H1 (cell line): ENCODE measurements around the gene KNOP1. TPM values are rescaled to one million over a fixed set of nuclear protein-coding genes. Genes with fewer than 3 reads are reported as not detected.

Source experiments
- CTCF ChIA-PET: fragments of 300-600 bp; sonication (Branson Sonifier 250); formaldehyde crosslinking; loops from one replicate; lab custom pipeline; 2021; ENCODE audit not compliant: partially characterized antibody; lab: Charles Lee
- POLR2A ChIA-PET: fragments of 300-600 bp; sonication (Branson Sonifier 250); formaldehyde crosslinking; loops from one replicate; lab custom pipeline; 2021; ENCODE audit warnings: inconsistent platforms; ENCODE audit not compliant: partially characterized antibody; lab: Charles Lee
- DNase-seq, 2 experiments: peaks; one replicate each; pipeline versions ENCODE4 v3.0.0 to v3.0.0-alpha.2; 2010 to 2022; ENCODE audit warnings: low spot score in 2 of 2, low read depth in 1 of 2, mixed read lengths in 1 of 2
- FAIRE-seq: peaks from 2 replicates; lab custom pipeline; 2011; peaks lifted over from hg19 to GRCh38; lab: Jason Lieb, UNC
- H2AFZ ChIP-seq: 2 replicates; pipeline ENCODE4 v1.8.1; 2012; ENCODE audit warnings: low read length, inconsistent platforms
- H2AK5ac ChIP-seq: 2 replicates; pipeline ENCODE4 v1.6.1; 2013; ENCODE audit warnings: low read depth, low read length
- H2BK120ac ChIP-seq: replicated peaks from 2 replicates; pipeline ENCODE3; 2013; ENCODE audit warnings: low read depth, low read length, inconsistent platforms
- H2BK12ac ChIP-seq: 2 replicates; pipeline ENCODE4 v1.6.1; 2013; ENCODE audit warnings: low read depth, low read length
- H2BK15ac ChIP-seq: 2 replicates; pipeline ENCODE4 v1.6.1; 2013; ENCODE audit warnings: low read length
- H2BK20ac ChIP-seq: 2 replicates; pipeline ENCODE4 v1.6.1; 2013; ENCODE audit warnings: low read length
- H2BK5ac ChIP-seq: 2 replicates; pipeline ENCODE4 v1.6.1; 2013; ENCODE audit warnings: low read depth, low read length
- H3K14ac ChIP-seq: 2 replicates; pipeline ENCODE4 v1.6.1; 2013; ENCODE audit warnings: inconsistent platforms; ENCODE audit not compliant: insufficient read length
- H3K18ac ChIP-seq: 2 replicates; pipeline ENCODE4 v1.6.1; 2013; ENCODE audit warnings: low read length; ENCODE audit errors: extremely low read depth
- H3K23ac ChIP-seq: 2 replicates; pipeline ENCODE4 v1.6.1; 2013; ENCODE audit warnings: inconsistent platforms; ENCODE audit not compliant: insufficient read length
- H3K23me2 ChIP-seq: 2 replicates; pipeline ENCODE4 v1.6.1; 2013; ENCODE audit warnings: low read depth, low read length
- H3K27ac ChIP-seq: 2 replicates; pipeline ENCODE4 v1.6.1; 2011; ENCODE audit warnings: low read depth, low read length, inconsistent platforms
- H3K27me3 ChIP-seq, 4 experiments: replicated peaks in 1 of 4; 1 replicate in 1 of 4; 2 replicates in 3 of 4; pipeline versions ENCODE4 v1.6.1 to v1.8.1; 2011 to 2013; ENCODE audit warnings: low read length in 3 of 4, mild to moderate bottlenecking in 3 of 4, inconsistent platforms in 2 of 4, mixed read lengths in 2 of 4, moderate library complexity in 1 of 4; ENCODE audit not compliant: control insufficient read depth in 3 of 4, insufficient read depth in 3 of 4; ENCODE audit errors: extremely low read depth in 1 of 4
- H3K36me3 ChIP-seq, 4 experiments: 2 replicates each; pipeline versions ENCODE4 v1.6.1 to v1.8.1; 2011 to 2013; ENCODE audit warnings: mild to moderate bottlenecking in 4 of 4, low read length in 3 of 4, moderate library complexity in 2 of 4, control low read depth in 1 of 4, inconsistent platforms in 1 of 4; ENCODE audit not compliant: insufficient read depth in 4 of 4, control insufficient read depth in 2 of 4
- H3K4ac ChIP-seq: replicated peaks from 2 replicates; pipeline ENCODE3; 2013; ENCODE audit warnings: low read length, low read depth, mixed read lengths, inconsistent platforms; ENCODE audit not compliant: insufficient read length
- H3K4me1 ChIP-seq, 4 experiments: replicated peaks in 1 of 4; 1 replicate in 1 of 4; 2 replicates in 3 of 4; pipeline versions ENCODE4 v1.6.1 to v1.8.1; 2011 to 2013; ENCODE audit warnings: low read length in 3 of 4, inconsistent platforms in 2 of 4, mixed read lengths in 1 of 4; ENCODE audit not compliant: insufficient read depth in 4 of 4, control insufficient read depth in 3 of 4
- H3K4me2 ChIP-seq, 2 experiments: 2 replicates each; pipeline versions ENCODE4 v1.6.1 to v1.8.1; 2011 to 2013; ENCODE audit warnings: low read depth in 2 of 2, low read length in 2 of 2, control low read depth in 1 of 2, inconsistent platforms in 1 of 2, mild to moderate bottlenecking in 1 of 2; ENCODE audit not compliant: insufficient read depth in 1 of 2
- H3K4me3 ChIP-seq, 4 experiments: fragments of 200-600, 300-600 bp in 1 of 4; sonication (generic), shearing (Covaris generic), sonication (Bioruptor Twin) in 1 of 4; 2 replicates each; pipeline versions ENCODE4 v1.5.1 to v1.8.1; 2011 to 2016; ENCODE audit warnings: low read length in 4 of 4, low read depth in 3 of 4, control low read depth in 2 of 4, inconsistent platforms in 2 of 4, mild to moderate bottlenecking in 2 of 4, mixed read lengths in 1 of 4, moderate library complexity in 1 of 4; ENCODE audit not compliant: insufficient read depth in 2 of 4; ENCODE audit errors: extremely low read depth in 1 of 4
- H3K56ac ChIP-seq: replicated peaks from 2 replicates; pipeline ENCODE3; 2013; ENCODE audit warnings: low read depth, mild to moderate bottlenecking, mixed read lengths, low read length, inconsistent platforms; ENCODE audit not compliant: insufficient read length
- H3K79me1 ChIP-seq: 2 replicates; pipeline ENCODE4 v1.6.1; 2013; ENCODE audit warnings: low read depth, low read length, control low read depth
- H3K79me2 ChIP-seq, 2 experiments: 2 replicates each; pipeline versions ENCODE4 v1.6.1 to v1.8.1; 2012 to 2013; ENCODE audit warnings: low read length in 2 of 2, mild to moderate bottlenecking in 2 of 2, inconsistent platforms in 1 of 2; ENCODE audit not compliant: insufficient read depth in 2 of 2, control insufficient read depth in 1 of 2
- H3K9ac ChIP-seq, 4 experiments: replicated peaks in 1 of 4; 1 replicate in 1 of 4; 2 replicates in 3 of 4; pipeline versions ENCODE4 v1.6.1 to v1.8.1; 2011 to 2013; ENCODE audit warnings: low read depth in 3 of 4, low read length in 3 of 4, control low read depth in 2 of 4, mild to moderate bottlenecking in 2 of 4, moderate library complexity in 2 of 4, inconsistent platforms in 1 of 4; ENCODE audit errors: extremely low read depth in 1 of 4
- H3K9me3 ChIP-seq, 2 experiments: 2 replicates each; pipeline versions ENCODE4 v1.6.1 to v1.8.1; 2012 to 2013; ENCODE audit warnings: mild to moderate bottlenecking in 2 of 2, moderate library complexity in 2 of 2, control low read depth in 1 of 2, inconsistent platforms in 1 of 2, low read depth in 1 of 2, low read length in 1 of 2, mixed read lengths in 1 of 2; ENCODE audit not compliant: insufficient read depth in 2 of 2
- H4K20me1 ChIP-seq, 2 experiments: replicated peaks in 1 of 2; 2 replicates each; pipeline versions ENCODE3 to v1.8.1; 2011 to 2013; ENCODE audit warnings: inconsistent platforms in 2 of 2, low read length in 2 of 2, mild to moderate bottlenecking in 1 of 2; ENCODE audit not compliant: insufficient read depth in 2 of 2, control insufficient read depth in 1 of 2
- H4K5ac ChIP-seq: 2 replicates; pipeline ENCODE4 v1.6.1; 2013; ENCODE audit warnings: low read length, low read depth, mixed read lengths, inconsistent platforms; ENCODE audit not compliant: insufficient read length
- H4K8ac ChIP-seq: 2 replicates; pipeline ENCODE4 v1.8.0; 2013; ENCODE audit warnings: mild to moderate bottlenecking, moderate library complexity, low read length, inconsistent platforms; ENCODE audit not compliant: insufficient read depth; ENCODE audit errors: extremely low read depth
- H4K91ac ChIP-seq: replicated peaks from 2 replicates; pipeline ENCODE3; 2013; ENCODE audit warnings: low read length, mixed read lengths, inconsistent platforms; ENCODE audit not compliant: insufficient read length
- BRCA1 ChIP-seq: IDR thresholded peaks from 2 replicates; pipeline ENCODE4 v1.6.1; 2012; ENCODE audit warnings: low read depth, low read length, improper control_type of control experiment
- CHD1 ChIP-seq: IDR thresholded peaks from 2 replicates; pipeline ENCODE4 v1.6.1; 2012; ENCODE audit warnings: low read depth, low read length, improper control_type of control experiment
- CREB1 ChIP-seq: IDR thresholded peaks from 2 replicates; pipeline ENCODE4 v1.6.1; 2012; ENCODE audit warnings: inconsistent platforms
- KDM1A ChIP-seq: fragments of 200-600, 300-600 bp; sonication (generic); IDR thresholded peaks from 2 replicates; pipeline ENCODE4 v1.7.1; 2016; ENCODE audit warnings: mild to moderate bottlenecking, low read length, borderline replicate concordance
- NANOG ChIP-seq: IDR thresholded peaks from 2 replicates; pipeline ENCODE4 v1.6.1; 2011; ENCODE audit warnings: low read length, low read depth, mild to moderate bottlenecking, inconsistent platforms; ENCODE audit not compliant: insufficient read depth, poor library complexity, severe bottlenecking
- NRF1 ChIP-seq: IDR thresholded peaks from 2 replicates; pipeline ENCODE4 v1.6.1; 2011; ENCODE audit warnings: mild to moderate bottlenecking, low read depth, low read length, improper control_type of control experiment
- POLR2A ChIP-seq, 2 experiments: IDR thresholded peaks; 1 replicate in 1 of 2; 2 replicates in 1 of 2; pipeline ENCODE4 v1.6.1; 2011; ENCODE audit warnings: low read depth in 2 of 2, low read length in 2 of 2, mild to moderate bottlenecking in 2 of 2; ENCODE audit errors: control extremely low read depth in 1 of 2
- RBBP5 ChIP-seq: IDR thresholded peaks from 2 replicates; pipeline ENCODE4 v1.7.1; 2012; ENCODE audit warnings: low read depth, mild to moderate bottlenecking, inconsistent platforms, low read length, moderate library complexity, borderline replicate concordance
- RFX5 ChIP-seq: IDR thresholded peaks from 2 replicates; pipeline ENCODE4 v1.6.1; 2011; ENCODE audit warnings: low read depth, low read length, improper control_type of control experiment, borderline replicate concordance
- SP4 ChIP-seq: IDR thresholded peaks from 2 replicates; pipeline ENCODE4 v1.6.1; 2012; ENCODE audit warnings: low read length, inconsistent platforms
- SRF ChIP-seq: IDR thresholded peaks from 2 replicates; pipeline ENCODE4 v1.6.1; 2011; ENCODE audit warnings: mild to moderate bottlenecking, low read depth, low read length, moderate library complexity
- TBP ChIP-seq: IDR thresholded peaks from 2 replicates; pipeline ENCODE4 v1.6.1; 2011; ENCODE audit warnings: low read depth, low read length, improper control_type of control experiment
- TEAD4 ChIP-seq: IDR thresholded peaks from 2 replicates; pipeline ENCODE4 v1.6.1; 2012; ENCODE audit warnings: low read depth, low read length, inconsistent platforms, mixed read lengths
- WGBS, 2 experiments: shearing (Covaris generic) in 1 of 2; methylation state at CpG; one replicate each; pipeline versions ENCODE4 v1.1.6 to v1.1.7; 2013 to 2015; ENCODE audit warnings: low lambda C conversion rate in 2 of 2, mixed read lengths in 2 of 2, inconsistent platforms in 1 of 2, low coverage in 1 of 2, missing lambda C conversion rate in 1 of 2; ENCODE audit not compliant: insufficient replicate concordance in 2 of 2, insufficient coverage in 1 of 2, insufficient read length in 1 of 2; ENCODE audit errors: extremely low coverage in 1 of 2, missing lambda C conversion rate in 1 of 2; 5-methylcytosine and 5-hydroxymethylcytosine counted together
- polyA plus RNA-seq, 7 experiments: library from polyadenylated mRNA; depleted of rRNA in 3 of 7; stranded (reverse) in 5 of 7; unstranded in 2 of 7; fragments of >200 nt in 5 of 7; fragments of 200-250 nt in 2 of 7; gene quantifications; 1 replicate in 5 of 7; 2 replicates in 1 of 7; 4 replicates in 1 of 7; pipeline versions ENCODE4 v1.2.1 to v1.2.3, GENCODE V29; 2011 to 2013; ENCODE audit warnings: missing spikeins in 2 of 7, mixed read lengths in 2 of 7
- total RNA-seq: library from RNA; stranded (reverse); fragmentation: NEBNext Ultra II Directional; extraction: Animal tissue kit (Norgen Biotek cat#: 25700); gene quantifications from 2 replicates; pipeline ENCODE4 v1.2.1, GENCODE V29; 2021

Gene KNOP1
- total and polyA plus RNA-seq, 2 of the 8 experiments (the other 6 are each of a cell fraction or from before 2014, with no cell fraction given): 21.6 to 87.9 TPM

- Histone ChIP-seq H3K4me1 (no peaks in the 10 kb centered on the region), H3K9me3 (no peaks in the 10 kb centered on the region), H2BK15ac (no peak overlapping the region), H3K27ac (no peak overlapping the region), H3K18ac (no peak overlapping the region), H3K27me3 (no peaks in the 10 kb centered on the region), H3K79me1 (no peaks in the 10 kb centered on the region), H4K20me1 (no peaks in the 10 kb centered on the region), H2BK12ac (no peak overlapping the region), H3K4me2 (no peak overlapping the region), H3K23ac (no peak overlapping the region), H2BK5ac (no peak overlapping the region), H2AFZ (no peak overlapping the region), H3K14ac (no peak overlapping the region), H3K56ac (no peak overlapping the region), H4K8ac (no peak overlapping the region), H4K91ac (no peak overlapping the region), H2BK20ac (no peak overlapping the region), H2BK120ac (no peak overlapping the region), H3K79me2 (no peaks in the 10 kb centered on the region), H3K4me3 (no peak overlapping the region), H4K5ac (no peak overlapping the region), H3K9ac (no peak overlapping the region), H2AK5ac (no peak overlapping the region), H3K36me3 (peaks cover 0 to 8% (median 1%) of the 10 kb centered on the region in 4 experiments; a peak in 5 of 8 replicates), H3K4ac (no peak overlapping the region), H3K23me2 (no peaks in the 10 kb centered on the region)
- no peak for FAIRE-seq
- no peak for DNase-seq
- ChIA-PET CTCF (interaction anchor here (0.9 to 1.1 kb wide), 3 partner anchors 14 to 224 kb away, joined by 3 to 5 read pairs (median 4); no protein-coding TSS in a partner anchor), POLR2A (interaction anchor here (1.1 to 1.5 kb wide), 2 partner anchors 25 to 36 kb away, joined by 3 to 4 read pairs; no protein-coding TSS in a partner anchor)
- WGBS, 2 experiments: 97% methylated on average over 5 of the region's 5 CpGs; no CpG with 5 or more reads in 1 of the 2 experiments
- TF ChIP-seq RBBP5: no peak
- no peak for TF ChIP-seq CHD1
- TF ChIP-seq SRF: no peak
- TF ChIP-seq NANOG: no peak
- TF ChIP-seq TBP: no peak
- no peak for TF ChIP-seq SP4
- TF ChIP-seq POLR2A (IDR thresholded peaks at IDR 0.05; ENCODE audit: control extremely low read depth in 1 of 2, low read depth in 2 of 2, low read length in 2 of 2): no peak
- TF ChIP-seq KDM1A: no peak
- no peak for TF ChIP-seq TEAD4
- TF ChIP-seq NRF1: no peak
- no peak for TF ChIP-seq BRCA1
- no peak for TF ChIP-seq CREB1
- TF ChIP-seq RFX5: no peak
Measured at GRCh38 chr16:19674485-19674884, 43.5 kb downstream of the KNOP1 start.
